ENCODE measurements around the gene CHRND. TPM values are rescaled to one million over a fixed set of nuclear protein-coding genes. Genes with fewer than 3 reads are reported as not detected.
A peak's percentile ranks its signal among the peaks of the same experiment; 100 is the strongest.
"Not testable (repeated sequence)": the region's sequence is repeated elsewhere in the genome, so short reads cannot be mapped to it uniquely, and the experiment has no call there.

CHRND gene
- polyA plus RNA-seq, 3 donors from 2014 or later = not detected

- Mint-ChIP-seq H3K27me3 (ENCODE audit: low read depth in 3 of 3) (peaks cover 2 to 16% (median 11%) of the 10 kb centered on the region in 3 donors), H3K36me3 (peaks cover 0 to 6% (median 6%) of the 10 kb centered on the region in 3 donors), H3K4me3 (peak overlapping the region; percentile 96 to 100 (median 98)), H3K27ac (peak overlapping the region; percentile 94 to 99 (median 98)), H3K9me3 (no peaks in the 10 kb centered on the region), H3K4me1 (peaks cover 51 to 92% of the 10 kb centered on the region in 2 donors)
- no peak for DNase-seq
Measured at GRCh38 chr2:232551776-232552175, 25.8 kb downstream of the CHRND start.

- peak overlapping the region in 1 of 6 donors; percentile 12 for H3K27ac Mint-ChIP-seq
Measured at GRCh38 chr2:232556426-232556825, 30.5 kb downstream of the CHRND start.

GRCh38 chr2:232562515-232563151 lies 36.7 kb downstream of the CHRND start:
- H3K27ac Mint-ChIP-seq = peak overlapping the region in 1 of 6 donors; percentile 34
- H3K27me3 Mint-ChIP-seq (ENCODE audit: low read depth in 3 of 3) = peaks cover 0 to 3% (median 0%) of the 10 kb centered on the region in 3 donors
- H3K4me3 Mint-ChIP-seq = no peak overlapping the region
- H3K36me3 Mint-ChIP-seq = peaks cover 20 to 53% (median 36%) of the 10 kb centered on the region in 3 donors
- no peaks in the 10 kb centered on the region for H3K9me3 Mint-ChIP-seq
- peaks cover 4 to 16% of the 10 kb centered on the region in 2 donors for H3K4me1 Mint-ChIP-seq
- no peak for DNase-seq

More at GRCh38 chr2:232556426-232556825, 30.5 kb downstream of the CHRND start:
- Mint-ChIP-seq H3K9me3 (no peaks in the 10 kb centered on the region), H3K27me3 (ENCODE audit: low read depth in 3 of 3) (peaks cover 0 to 3% (median under 1%) of the 10 kb centered on the region in 3 donors), H3K4me3 (no peak overlapping the region), H3K36me3 (peaks cover 7 to 29% (median 20%) of the 10 kb centered on the region in 3 donors), H3K4me1 (peaks cover 36 to 63% of the 10 kb centered on the region in 2 donors)
- no peak for DNase-seq

GRCh38 chr2:232563580-232563979 lies 37.6 kb downstream of the CHRND start:
- DNase-seq = no peak
- Mint-ChIP-seq H3K4me3 (no peak overlapping the region), H3K4me1 (peaks cover 2 to 13% of the 10 kb centered on the region in 2 donors), H3K27ac (peak overlapping the region in 1 of 6 donors; percentile 49), H3K9me3 (no peaks in the 10 kb centered on the region), H3K27me3 (ENCODE audit: low read depth in 3 of 3) (peaks cover 0 to 3% (median 0%) of the 10 kb centered on the region in 3 donors), H3K36me3 (peaks cover 20 to 59% (median 41%) of the 10 kb centered on the region in 3 donors)

GRCh38 chr2:232567721-232568120 lies 41.8 kb downstream of the CHRND start:
- no peak for DNase-seq
- no peaks in the 10 kb centered on the region for H3K9me3 Mint-ChIP-seq
- H3K36me3 Mint-ChIP-seq = peaks cover 22 to 71% (median 43%) of the 10 kb centered on the region in 3 donors
- no peak overlapping the region for H3K27ac Mint-ChIP-seq
- peaks cover 2 to 12% of the 10 kb centered on the region in 2 donors for H3K4me1 Mint-ChIP-seq
- peaks cover 0 to 6% (median 0%) of the 10 kb centered on the region in 3 donors for H3K27me3 Mint-ChIP-seq (ENCODE audit: low read depth in 3 of 3)
- H3K4me3 Mint-ChIP-seq = no peak overlapping the region

- no peak overlapping the region for H3K4me3 Mint-ChIP-seq
- H3K27me3 Mint-ChIP-seq (ENCODE audit: low read depth in 3 of 3) = peaks cover 0 to 6% (median 0%) of the 10 kb centered on the region in 3 donors
- H3K27ac Mint-ChIP-seq = no peak overlapping the region
- H3K36me3 Mint-ChIP-seq = peaks cover 22 to 71% (median 43%) of the 10 kb centered on the region in 3 donors
- no peak for DNase-seq
- H3K4me1 Mint-ChIP-seq = peaks cover 2 to 8% of the 10 kb centered on the region in 2 donors
- H3K9me3 Mint-ChIP-seq = no peaks in the 10 kb centered on the region
Measured at GRCh38 chr2:232568161-232568560, 42.2 kb downstream of the CHRND start.

GRCh38 chr2:232569541-232569940 lies 43.6 kb downstream of the CHRND start:
- Mint-ChIP-seq H3K4me1 (peaks cover 0 to 2% of the 10 kb centered on the region in 2 donors), H3K27me3 (ENCODE audit: low read depth in 3 of 3) (peaks cover 0 to 3% (median 0%) of the 10 kb centered on the region in 3 donors), H3K4me3 (no peak overlapping the region), H3K9me3 (no peaks in the 10 kb centered on the region), H3K27ac (no peak overlapping the region), H3K36me3 (peaks cover 27 to 68% (median 38%) of the 10 kb centered on the region in 3 donors)
- DNase-seq = no peak

GRCh38 chr2:232570481-232570880 lies 44.5 kb downstream of the CHRND start:
- not testable (repeated sequence) for H3K27ac Mint-ChIP-seq; H3K4me1 Mint-ChIP-seq; DNase-seq; H3K4me3 Mint-ChIP-seq; H3K27me3 Mint-ChIP-seq (ENCODE audit: low read depth in 3 of 3); H3K9me3 Mint-ChIP-seq
- peaks cover 19 to 68% (median 33%) of the 10 kb centered on the region in 3 donors for H3K36me3 Mint-ChIP-seq

- H3K27ac Mint-ChIP-seq = peak overlapping the region in 1 of 6 donors; percentile 34
- H3K4me3 Mint-ChIP-seq = no peak overlapping the region
- H3K27me3 Mint-ChIP-seq (ENCODE audit: low read depth in 3 of 3) = peaks cover 0 to 3% (median 0%) of the 10 kb centered on the region in 3 donors
- peaks cover 18 to 66% (median 31%) of the 10 kb centered on the region in 3 donors for H3K36me3 Mint-ChIP-seq
- DNase-seq = no peak
- H3K4me1 Mint-ChIP-seq = no peaks in the 10 kb centered on the region
- H3K9me3 Mint-ChIP-seq = no peaks in the 10 kb centered on the region
Measured at GRCh38 chr2:232571026-232571474, 45.1 kb downstream of the CHRND start.

GRCh38 chr2:232573042-232573441 lies 47.1 kb downstream of the CHRND start:
- Mint-ChIP-seq H3K36me3 (peaks cover 19 to 57% (median 20%) of the 10 kb centered on the region in 3 donors), H3K9me3 (no peaks in the 10 kb centered on the region), H3K4me1 (no peaks in the 10 kb centered on the region)

GRCh38 chr2:232573771-232574435 lies 47.9 kb downstream of the CHRND start:
- peaks cover 12 to 48% (median 14%) of the 10 kb centered on the region in 3 donors for H3K36me3 Mint-ChIP-seq
- DNase-seq = no peak
- H3K27me3 Mint-ChIP-seq (ENCODE audit: low read depth in 3 of 3) = peaks cover 0 to 3% (median 0%) of the 10 kb centered on the region in 3 donors
- H3K27ac Mint-ChIP-seq = peak overlapping the region in 1 of 6 donors; percentile 53
- no peaks in the 10 kb centered on the region for H3K4me1 Mint-ChIP-seq
- no peaks in the 10 kb centered on the region for H3K9me3 Mint-ChIP-seq
- no peak overlapping the region for H3K4me3 Mint-ChIP-seq

More at GRCh38 chr2:232573042-232573441, 47.1 kb downstream of the CHRND start:
- Mint-ChIP-seq H3K27me3 (ENCODE audit: low read depth in 3 of 3) (peaks cover 0 to 3% (median 0%) of the 10 kb centered on the region in 3 donors), H3K4me3 (no peak overlapping the region), H3K27ac (no peak overlapping the region)
- no peak for DNase-seq

GRCh38 chr2:232574674-232575403 lies 48.9 kb downstream of the CHRND start:
- H3K4me3 Mint-ChIP-seq = no peak overlapping the region
- peaks cover 5 to 42% (median 12%) of the 10 kb centered on the region in 3 donors for H3K36me3 Mint-ChIP-seq
- H3K27ac Mint-ChIP-seq = no peak overlapping the region
- H3K9me3 Mint-ChIP-seq = no peaks in the 10 kb centered on the region
- no peak for DNase-seq
- H3K4me1 Mint-ChIP-seq = peaks cover 0 to 2% of the 10 kb centered on the region in 2 donors
- peaks cover 0 to 3% (median 0%) of the 10 kb centered on the region in 3 donors for H3K27me3 Mint-ChIP-seq (ENCODE audit: low read depth in 3 of 3)

GRCh38 chr2:232575404-232575746 lies 49.4 kb downstream of the CHRND start:
- peaks cover 0 to 8% of the 10 kb centered on the region in 2 donors for H3K4me1 Mint-ChIP-seq
- no peak overlapping the region for H3K27ac Mint-ChIP-seq
- no peak overlapping the region for H3K4me3 Mint-ChIP-seq
- DNase-seq = no peak
- H3K27me3 Mint-ChIP-seq (ENCODE audit: low read depth in 3 of 3) = peaks cover 0 to 3% (median 0%) of the 10 kb centered on the region in 3 donors
- peaks cover 5 to 40% (median 12%) of the 10 kb centered on the region in 3 donors for H3K36me3 Mint-ChIP-seq
- no peaks in the 10 kb centered on the region for H3K9me3 Mint-ChIP-seq
